ENCODE data around the gene TMEM229A. TPM values are rescaled to one million over a fixed set of nuclear protein-coding genes. Genes with fewer than 3 reads are reported as not detected.
"Not testable (repeated sequence)": the region's sequence is repeated elsewhere in the genome, so short reads cannot be mapped to it uniquely, and the experiment has no call there.

TMEM229A gene
- total and polyA plus RNA-seq, 9 of the 15 experiments (the other 6 are each of a cell fraction or from before 2014, with no cell fraction given), result not detected

DNA sequence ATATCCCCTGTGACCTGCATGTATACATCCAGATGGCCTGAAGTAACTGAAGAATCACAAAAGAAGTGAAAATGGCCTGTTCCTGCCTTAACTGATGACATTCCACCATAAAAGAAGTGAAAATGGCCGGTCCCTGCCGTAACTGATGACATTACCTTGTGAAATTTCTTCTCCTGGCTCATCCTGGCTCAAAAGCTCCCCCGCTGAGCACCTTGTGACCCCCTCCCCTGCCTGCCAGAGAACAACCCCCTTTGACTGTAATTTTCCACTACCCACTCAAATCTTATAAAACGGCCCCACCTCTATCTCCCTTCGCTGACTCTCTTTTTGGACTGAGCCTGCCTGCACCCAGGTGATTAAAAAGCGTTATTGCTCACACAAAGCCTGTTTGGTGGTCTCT is 24.6 kb downstream of the TMEM229A start:
- H3K79me2 ChIP-seq (ENCODE audit: control insufficient read depth, insufficient read depth, low read length); H4K20me1 ChIP-seq (replicated peaks; ENCODE audit: control insufficient read depth, insufficient read depth, low read length); H3K9ac ChIP-seq (ENCODE audit: insufficient read depth in 1 of 2, low read depth in 2 of 2, low read length in 2 of 2); DNase-seq (ENCODE audit: extremely low read depth in 1 of 4, low spot score in 3 of 4); H3K9me1 ChIP-seq (ENCODE audit: control insufficient read depth, insufficient read depth, low read length); H3K36me3 ChIP-seq (ENCODE audit: control insufficient read depth, insufficient read depth, low read length); in situ Hi-C loops (cut with MboI); CTCF ChIA-PET (ENCODE audit: low intra/inter-chr PET ratio); H3K4me3 ChIP-seq; intact Hi-C loops (cut with micrococcal nuclease); H3K4me1 ChIP-seq (replicated peaks in 1 of 2; ENCODE audit: control insufficient read depth in 2 of 2, insufficient read depth in 2 of 2, low read length in 2 of 2); H3K27ac ChIP-seq (ENCODE audit: extremely low read depth, low read depth, low read length); H3K9me3 ChIP-seq (replicated peaks; ENCODE audit: control insufficient read depth, insufficient read depth, low read depth, low read length); POLR2A ChIA-PET; ATAC-seq; H3K4me2 ChIP-seq (ENCODE audit: insufficient read depth, low read length); BruUV-seq (replicated peaks); FAIRE-seq; H2AFZ ChIP-seq (ENCODE audit: low read depth, low read length); H3K27me3 ChIP-seq (ENCODE audit: control insufficient read depth in 2 of 2, insufficient read depth in 2 of 2, low read length in 2 of 2): not testable (repeated sequence)
- 4% methylated on average over 6 of the region's 6 CpGs for WGBS (ENCODE audit: insufficient coverage, low coverage, missing lambda C conversion rate)

DNA sequence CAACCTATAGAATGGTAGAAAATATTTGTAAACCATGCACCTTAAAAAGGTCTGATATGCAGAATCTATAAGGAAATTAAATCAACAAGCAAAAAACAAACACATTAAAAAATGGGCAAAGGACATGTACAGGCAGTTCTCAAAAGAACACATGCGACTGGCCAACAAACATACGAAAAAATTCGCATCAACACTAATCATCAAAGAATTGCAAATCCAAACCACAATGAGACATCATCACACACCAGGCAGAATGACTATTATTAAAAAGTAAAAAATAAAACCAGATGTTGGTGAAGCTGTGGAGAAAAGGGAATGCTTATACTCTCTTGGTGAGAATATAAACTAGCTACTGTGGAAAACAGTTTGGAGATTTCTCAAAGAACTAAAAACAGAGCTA is 33.2 kb downstream of the TMEM229A start:
- intact Hi-C loops (cut with micrococcal nuclease) (no loop called here), in situ Hi-C loops (cut with MboI) (no loop called here)
- ATAC-seq, result no peak

More for the DNA sequence above, 33.2 kb downstream of the TMEM229A start:
- Histone ChIP-seq H3K9me1 (ENCODE audit: control insufficient read depth, insufficient read depth, low read length) (no peaks in the 10 kb centered on the region), H3K79me2 (ENCODE audit: control insufficient read depth, insufficient read depth, low read length) (no peaks in the 10 kb centered on the region), H3K9ac (ENCODE audit: insufficient read depth in 1 of 2, low read depth in 2 of 2, low read length in 2 of 2) (no peak overlapping the region), H3K27ac (ENCODE audit: extremely low read depth, low read depth, low read length) (no peak overlapping the region), H3K4me3 (no peak overlapping the region), H2AFZ (ENCODE audit: low read depth, low read length) (no peak overlapping the region), H4K20me1 (replicated peaks; ENCODE audit: control insufficient read depth, insufficient read depth, low read length) (no peaks in the 10 kb centered on the region), H3K27me3 (ENCODE audit: control insufficient read depth in 2 of 2, insufficient read depth in 2 of 2, low read length in 2 of 2) (no peaks in the 10 kb centered on the region), H3K36me3 (ENCODE audit: control insufficient read depth, insufficient read depth, low read length) (no peaks in the 10 kb centered on the region), H3K4me2 (ENCODE audit: insufficient read depth, low read length) (no peak overlapping the region), H3K4me1 (replicated peaks in 1 of 2; ENCODE audit: control insufficient read depth in 2 of 2, insufficient read depth in 2 of 2, low read length in 2 of 2) (no peaks in the 10 kb centered on the region; a peak in 1 of 5 replicates), H3K9me3 (replicated peaks; ENCODE audit: control insufficient read depth, insufficient read depth, low read depth, low read length) (no peaks in the 10 kb centered on the region)
- no peak for FAIRE-seq
- BruUV-seq (replicated peaks), result no TSS peak
- 0% methylated on average over 3 of the region's 3 CpGs for WGBS (ENCODE audit: insufficient coverage, low coverage, missing lambda C conversion rate)
- CTCF ChIA-PET (ENCODE audit: low intra/inter-chr PET ratio), result no interaction called here
- TF ChIP-seq, protein P1, sequence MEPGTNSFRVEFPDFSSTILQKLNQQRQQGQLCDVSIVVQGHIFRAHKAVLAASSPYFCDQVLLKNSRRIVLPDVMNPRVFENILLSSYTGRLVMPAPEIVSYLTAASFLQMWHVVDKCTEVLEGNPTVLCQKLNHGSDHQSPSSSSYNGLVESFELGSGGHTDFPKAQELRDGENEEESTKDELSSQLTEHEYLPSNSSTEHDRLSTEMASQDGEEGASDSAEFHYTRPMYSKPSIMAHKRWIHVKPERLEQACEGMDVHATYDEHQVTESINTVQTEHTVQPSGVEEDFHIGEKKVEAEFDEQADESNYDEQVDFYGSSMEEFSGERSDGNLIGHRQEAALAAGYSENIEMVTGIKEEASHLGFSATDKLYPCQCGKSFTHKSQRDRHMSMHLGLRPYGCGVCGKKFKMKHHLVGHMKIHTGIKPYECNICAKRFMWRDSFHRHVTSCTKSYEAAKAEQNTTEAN (CRISPR knock-in tag; IDR thresholded peaks at IDR 0.05), result no peak
- TF ChIP-seq ZFP36 (IDR thresholded peaks at IDR 0.05; ENCODE audit: low read depth, low read length, partially characterized antibody) (no peak), ZNF212 (CRISPR knock-in tag; IDR thresholded peaks at IDR 0.05) (no peak), SNRNP70 (optimal IDR thresholded peaks at IDR 0.05; ENCODE audit: low read depth, low read length) (no peak), POLR2AphosphoS5 (IDR thresholded peaks at IDR 0.05; ENCODE audit: control insufficient read depth, insufficient read depth, low read depth, low read length) (no peak)
- DNase-seq (ENCODE audit: extremely low read depth in 1 of 4, low spot score in 3 of 4), result no peak
- POLR2A ChIA-PET, result no interaction called here
